Measurements from ENCODE around the gene STIM1.
"Not testable (repeated sequence)": the region's sequence is repeated elsewhere in the genome, so short reads cannot be mapped to it uniquely, and the experiment has no call there.

The STIM1 gene

GRCh38 chr11:4039011-4039410, 183.5 kb downstream of the STIM1 start:
- no peak for DNase-seq

DNA sequence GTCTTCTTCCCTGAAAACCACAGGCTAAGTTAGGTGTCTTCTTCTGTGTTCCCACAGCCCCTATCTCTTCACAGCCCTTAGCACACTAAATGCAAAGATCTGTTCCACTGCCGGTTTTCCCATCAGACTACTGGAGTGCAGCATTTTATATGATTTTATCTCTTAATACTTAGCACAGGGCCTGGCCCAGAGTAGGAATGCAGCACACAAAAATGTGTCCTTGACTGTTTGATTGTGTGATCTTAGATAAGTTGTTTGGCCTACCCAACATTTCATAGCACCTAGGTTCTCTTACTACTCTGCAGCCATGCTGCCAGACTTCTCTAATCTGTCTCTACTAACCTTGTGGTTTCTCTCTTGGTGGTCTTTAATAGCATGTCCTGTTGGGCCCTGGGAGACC, 185.0 kb downstream of the STIM1 start:
- DNase-seq, result no peak

- no peak for DNase-seq
Measured at GRCh38 chr11:4041731-4042391, 186.4 kb downstream of the STIM1 start.

DNA sequence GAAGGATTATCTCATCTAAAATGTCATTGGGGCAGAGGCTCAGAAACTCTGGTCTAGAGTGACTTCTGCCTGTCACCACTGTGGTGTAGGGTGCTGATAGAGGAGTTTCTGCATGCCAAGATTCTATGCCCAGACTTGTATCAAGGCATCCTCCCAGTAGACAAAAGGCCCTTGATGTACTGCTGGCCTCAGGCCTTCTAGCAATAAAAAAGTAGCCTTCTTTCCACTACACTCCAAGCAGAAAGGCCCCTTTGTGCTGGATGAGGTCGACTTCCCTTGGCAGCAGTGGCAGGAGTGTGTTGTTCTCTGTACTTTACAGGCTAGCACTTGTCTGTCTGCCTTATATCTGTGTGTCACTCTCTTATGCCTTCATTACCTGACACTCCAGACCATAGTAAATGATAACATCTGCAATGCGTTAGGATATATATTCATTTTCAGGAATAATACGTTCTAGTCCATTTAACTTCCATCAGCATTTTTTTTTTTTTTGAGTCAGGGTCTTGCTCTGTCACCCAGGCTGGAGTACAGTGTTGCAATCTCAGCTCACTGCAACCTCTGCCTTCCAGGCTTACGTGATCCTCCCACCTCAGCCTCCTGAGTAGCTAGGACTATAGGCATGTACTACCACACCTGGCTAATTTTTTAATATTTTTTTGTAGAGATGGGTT, 189.6 kb downstream of the STIM1 start:
- no peak for DNase-seq

GRCh38 chr11:4048340-4048739, 192.9 kb downstream of the STIM1 start:
- no peak for DNase-seq

- DNase-seq, result no peak
Measured at GRCh38 chr11:4049006-4049405, 193.5 kb downstream of the STIM1 start.

DNA sequence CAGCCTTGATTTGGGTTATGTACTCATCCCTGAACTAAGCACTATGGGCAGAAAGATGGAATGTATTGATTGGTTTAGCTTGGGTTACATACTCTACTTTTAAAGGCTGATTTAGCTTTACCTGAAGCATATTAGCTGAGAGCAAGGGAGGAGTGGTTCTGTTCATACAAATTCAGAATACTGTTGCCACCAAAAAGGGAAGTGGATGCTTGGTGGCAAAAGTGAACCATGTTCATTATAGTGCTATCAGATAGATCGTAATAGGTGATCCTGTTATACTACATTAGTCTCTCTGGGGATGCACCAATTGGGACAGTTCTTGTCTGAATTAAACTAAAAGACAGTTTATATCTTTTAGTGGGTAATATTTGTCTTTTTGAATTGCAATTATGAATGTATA, 194.7 kb downstream of the STIM1 start:
- no peak for DNase-seq

DNA sequence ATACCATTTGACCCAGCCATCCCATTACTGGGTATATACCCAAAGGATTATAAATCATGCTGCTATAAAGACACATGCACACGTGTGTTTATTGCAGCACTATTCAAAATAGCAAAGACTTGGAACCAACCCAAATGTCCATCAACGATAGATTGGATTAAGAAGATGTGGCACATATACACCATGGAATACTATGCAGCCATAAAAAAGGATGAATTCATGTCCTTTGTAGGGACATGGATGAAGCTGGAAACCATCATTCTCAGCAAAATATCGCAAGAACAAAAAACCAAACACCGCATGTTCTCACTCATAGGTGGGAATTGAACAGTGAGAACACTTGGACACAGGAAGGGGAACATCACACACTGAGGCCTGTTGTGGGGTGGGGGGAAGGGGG, 197.7 kb downstream of the STIM1 start:
- DNase-seq, result not testable (repeated sequence)

GRCh38 chr11:4054643-4055042, 199.2 kb downstream of the STIM1 start:
- DNase-seq, result no peak

GRCh38 chr11:4059424-4059823, 204.0 kb downstream of the STIM1 start:
- no peak for DNase-seq

- DNase-seq, result no peak
Measured at GRCh38 chr11:4060182-4060923, 204.9 kb downstream of the STIM1 start.

GRCh38 chr11:4061700-4062099, 206.2 kb downstream of the STIM1 start:
- no peak for DNase-seq

GRCh38 chr11:4063348-4063747, 207.9 kb downstream of the STIM1 start:
- no peak for DNase-seq

GRCh38 chr11:4064278-4064955, 209.0 kb downstream of the STIM1 start:
- no peak for DNase-seq

GRCh38 chr11:4065086-4065485, 209.6 kb downstream of the STIM1 start:
- DNase-seq, result no peak

DNA sequence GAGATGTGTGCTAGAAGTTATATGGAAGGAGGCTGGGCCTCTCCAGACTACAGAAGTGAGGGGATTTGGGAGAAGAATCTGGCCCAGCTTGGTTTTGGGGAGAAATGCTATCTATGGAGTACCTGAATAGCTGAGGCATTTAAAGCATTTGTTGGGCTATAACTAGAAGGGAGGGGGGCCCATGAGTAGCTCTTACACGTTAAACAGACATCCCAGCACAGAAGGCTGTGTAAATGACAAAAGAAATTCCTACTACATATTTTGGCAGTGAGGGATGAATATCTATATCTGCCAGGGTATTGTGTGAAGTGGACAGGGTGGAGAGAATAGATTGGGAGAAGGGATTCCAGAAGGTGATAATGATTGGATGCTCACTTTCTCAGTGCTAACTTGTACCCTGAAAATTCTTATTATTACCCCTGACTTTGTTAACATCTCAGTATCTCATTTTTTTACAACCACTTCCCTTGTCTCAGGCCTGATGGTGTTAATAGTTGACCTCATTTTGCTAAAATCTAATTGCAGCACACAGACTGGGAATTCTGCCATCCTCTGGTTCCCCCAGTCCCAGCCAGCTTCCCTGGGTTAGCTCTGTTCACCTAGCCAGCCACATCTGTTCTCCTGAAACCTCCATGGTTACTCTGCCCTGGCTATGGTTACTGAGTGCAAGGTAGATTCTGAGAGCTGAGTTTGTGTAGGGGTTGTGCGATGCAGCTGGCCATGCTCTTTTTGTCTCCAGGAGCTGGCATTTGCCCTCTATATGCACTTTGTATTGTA, 210.3 kb downstream of the STIM1 start:
- no peak for DNase-seq

GRCh38 chr11:4066910-4067309, 211.4 kb downstream of the STIM1 start:
- no peak for DNase-seq

GRCh38 chr11:4068962-4069361, 213.5 kb downstream of the STIM1 start:
- DNase-seq, result no peak

- DNase-seq, result no peak
Measured at GRCh38 chr11:4071325-4071724, 215.9 kb downstream of the STIM1 start.

GRCh38 chr11:4071914-4072313, 216.4 kb downstream of the STIM1 start:
- no peak for DNase-seq

GRCh38 chr11:4072668-4073285, 217.3 kb downstream of the STIM1 start:
- peak; percentile 55 for DNase-seq

DNA sequence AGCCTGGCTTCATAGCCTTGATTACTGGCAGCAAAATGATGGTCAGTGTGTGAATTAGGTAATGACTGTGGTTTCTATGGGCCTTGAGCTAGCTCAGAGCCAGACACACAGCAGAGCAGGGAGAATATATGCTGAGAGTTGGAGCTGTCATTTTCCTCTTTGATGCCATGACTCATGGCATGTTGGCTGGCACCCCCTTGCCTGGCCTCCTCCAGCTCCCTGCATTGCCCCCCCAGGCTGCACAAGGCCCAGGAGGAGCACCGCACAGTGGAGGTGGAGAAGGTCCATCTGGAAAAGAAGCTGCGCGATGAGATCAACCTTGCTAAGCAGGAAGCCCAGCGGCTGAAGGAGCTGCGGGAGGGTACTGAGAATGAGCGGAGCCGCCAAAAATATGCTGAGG, 218.8 kb downstream of the STIM1 start:
- DNase-seq, result no peak

Measured in RPMI8226 (cell line).